K562 (cell line): ENCODE measurements around the gene RBPMS2. TPM values are rescaled to one million over a fixed set of nuclear protein-coding genes. Genes with fewer than 3 reads are reported as not detected.

ENCODE experiments used
- ATAC-seq: fragments of 200-7000 bp; cut with Tn5 transposase; 3 replicates; pipeline ENCODE4 v1.9.1; 2020; ENCODE audit warnings: moderate library complexity
- BruUV-seq: library from RNA; stranded (reverse); fragments of 400-500 nt; replicated peaks from 2 replicates; lab custom pipeline; 2021; lab: Mats Ljungman, UMichigan
- CTCF ChIA-PET: fragments of 300-600 bp; formaldehyde crosslinking; extraction: SDS; loops from one replicate; lab custom pipeline; 2021; ENCODE audit warnings: low intra/inter-chr PET ratio; lab: Yijun Ruan, JAX
- POLR2A ChIA-PET: fragments of 300-600, 350-650 bp; sonication (Branson Sonifier 250); formaldehyde crosslinking; extraction: SDS; loops from one replicate; lab custom pipeline; 2021; ENCODE audit warnings: antibody characterized with exemption, inconsistent platforms; lab: Yijun Ruan, JAX
- DNase-seq, 4 experiments: peaks; one replicate each; pipeline versions ENCODE4 v3.0.0 to v3.0.0-alpha.2; 2011 to 2018; ENCODE audit warnings: low spot score in 3 of 4, mixed read lengths in 3 of 4; ENCODE audit errors: extremely low read depth in 1 of 4
- FAIRE-seq: peaks from 2 replicates; lab custom pipeline; 2011; peaks lifted over from hg19 to GRCh38; lab: Jason Lieb, UNC
- H2AFZ ChIP-seq: 2 replicates; pipeline ENCODE4 v1.6.0; 2011; ENCODE audit warnings: low read depth, low read length, control low read depth, inconsistent platforms
- H3K27ac ChIP-seq: fragments of 200-600 bp; 3 replicates; pipeline ENCODE4 v1.8.0; 2011; ENCODE audit warnings: low read depth, mild to moderate bottlenecking, control low read depth, inconsistent platforms, low read length, moderate library complexity, mixed read lengths; ENCODE audit errors: extremely low read depth
- H3K27me3 ChIP-seq, 2 experiments: fragments of 300-600 bp in 1 of 2; 2 replicates in 1 of 2; 3 replicates in 1 of 2; pipeline versions ENCODE4 v1.6.0 to v1.8.0; 2011; ENCODE audit warnings: inconsistent platforms in 2 of 2, low read length in 2 of 2, mild to moderate bottlenecking in 1 of 2, mixed read lengths in 1 of 2, moderate library complexity in 1 of 2; ENCODE audit not compliant: control insufficient read depth in 2 of 2, insufficient read depth in 2 of 2
- H3K36me3 ChIP-seq: fragments of 300-600 bp; 3 replicates; pipeline ENCODE4 v1.8.0; 2011; ENCODE audit warnings: mild to moderate bottlenecking, low read length, inconsistent platforms; ENCODE audit not compliant: control insufficient read depth, insufficient read depth
- H3K4me1 ChIP-seq, 2 experiments: fragments of 200-600 bp in 1 of 2; replicated peaks in 1 of 2; 2 replicates in 1 of 2; 3 replicates in 1 of 2; pipeline versions ENCODE4 v1.5.1 to v1.8.0; 2011; ENCODE audit warnings: inconsistent platforms in 2 of 2, low read length in 2 of 2, mild to moderate bottlenecking in 1 of 2, mixed read lengths in 1 of 2, moderate library complexity in 1 of 2; ENCODE audit not compliant: control insufficient read depth in 2 of 2, insufficient read depth in 2 of 2
- H3K4me2 ChIP-seq: 2 replicates; pipeline ENCODE4 v1.6.1; 2011; ENCODE audit warnings: low read length, control low read depth, inconsistent platforms, mixed read lengths; ENCODE audit not compliant: insufficient read depth
- H3K4me3 ChIP-seq: fragments of 200-600 bp; sonication (generic), shearing (Covaris generic); 2 replicates; pipeline ENCODE4 v1.5.1; 2016; ENCODE audit warnings: control low read depth, inconsistent platforms
- H3K79me2 ChIP-seq: fragments of 200-600 bp; 3 replicates; pipeline ENCODE4 v1.8.0; 2011; ENCODE audit warnings: low read length, inconsistent platforms; ENCODE audit not compliant: control insufficient read depth, insufficient read depth
- H3K9ac ChIP-seq, 2 experiments: 2 replicates each; pipeline versions ENCODE4 v1.6.0 to v1.6.1; 2011; ENCODE audit warnings: low read depth in 2 of 2, low read length in 2 of 2, control low read depth in 1 of 2, inconsistent platforms in 1 of 2, mild to moderate bottlenecking in 1 of 2, mixed read lengths in 1 of 2; ENCODE audit not compliant: insufficient read depth in 1 of 2
- H3K9me1 ChIP-seq: one replicate; pipeline ENCODE4 v1.6.0; 2011; ENCODE audit warnings: inconsistent platforms, mild to moderate bottlenecking, low read length, moderate library complexity; ENCODE audit not compliant: control insufficient read depth, insufficient read depth
- H3K9me3 ChIP-seq: replicated peaks from 2 replicates; pipeline ENCODE4 v1.5.1; 2011; ENCODE audit warnings: low read depth, low read length, inconsistent platforms; ENCODE audit not compliant: control insufficient read depth, insufficient read depth
- H4K20me1 ChIP-seq: replicated peaks from 2 replicates; pipeline ENCODE4 v1.6.1; 2011; ENCODE audit warnings: low read length, inconsistent platforms, mixed read lengths; ENCODE audit not compliant: control insufficient read depth, insufficient read depth
- WGBS: fragments of 100-300 bp; shearing (Covaris generic); methylation state at CpG from one replicate; pipeline ENCODE4 v1.1.6; 2016; ENCODE audit warnings: low coverage, mixed read lengths; ENCODE audit not compliant: insufficient coverage; ENCODE audit errors: missing lambda C conversion rate; 5-methylcytosine and 5-hydroxymethylcytosine counted together
- in situ Hi-C: fragments of 300-500 bp; cut with MboI; formaldehyde crosslinking; loops from 4 replicates; pipeline ENCODE4 v1.15.0; 2018; ENCODE audit warnings: inconsistent platforms, mixed read lengths
- intact Hi-C: fragments of 100-400 bp; cut with micrococcal nuclease; formaldehyde crosslinking; loops from 2 replicates; pipeline ENCODE4 v1.14.2; 2022
- polyA plus RNA-seq, 8 experiments: library from polyadenylated mRNA; depleted of rRNA in 4 of 8; stranded (reverse) in 5 of 8; unstranded in 3 of 8; fragments of >200 nt; fragmentation: Nextera tagmentation in 2 of 8; fragmentation: Illumina TruSeq in 1 of 8; extraction: Ambion mirVana in 2 of 8; extraction: Trizol in 1 of 8; gene quantifications; 2 replicates each; pipeline versions ENCODE4 v1.2.1 to v1.2.3, GENCODE V29; 2011 to 2014; ENCODE audit warnings: inconsistent platforms in 1 of 8, missing spikeins in 1 of 8
- total RNA-seq, 7 experiments: library from RNA; depleted of rRNA in 6 of 7; stranded (reverse); fragments of >200 nt in 6 of 7; fragmentation: Illumina TruSeq in 2 of 7; extraction: Trizol in 2 of 7; gene quantifications; 2 replicates each; pipeline versions ENCODE4 v1.2.1 to v1.2.3, GENCODE V29; 2011 to 2021; ENCODE audit warnings: low replicate concordance in 1 of 7
- TF ChIP-seq, protein P1 (sequence below), 2 experiments: fragments of 450-650 bp in 1 of 2; sonication (generic) in 1 of 2; formaldehyde crosslinking in 1 of 2; IDR thresholded peaks in 1 of 2; conservative IDR thresholded peaks in 1 of 2; 2 replicates each; pipeline versions ENCODE4 v1.6.1 to v1.8.1; 2016 to 2023; ENCODE audit warnings: mild to moderate bottlenecking in 2 of 2, moderate library complexity in 2 of 2, inconsistent platforms in 1 of 2, missing genetic modification reagents in 1 of 2
- TF ChIP-seq, protein P2 (sequence below): fragments of 450-650 bp; IDR thresholded peaks from 2 replicates; pipeline ENCODE4 v1.6.1; 2016; ENCODE audit warnings: mild to moderate bottlenecking

RBPMS2 gene
- total and polyA plus RNA-seq, 9 of the 15 experiments (the other 6 are each of a cell fraction or from before 2014, with no cell fraction given) = 0.11 to 2.6 (median 0.37) TPM; not detected in 1

DNA sequence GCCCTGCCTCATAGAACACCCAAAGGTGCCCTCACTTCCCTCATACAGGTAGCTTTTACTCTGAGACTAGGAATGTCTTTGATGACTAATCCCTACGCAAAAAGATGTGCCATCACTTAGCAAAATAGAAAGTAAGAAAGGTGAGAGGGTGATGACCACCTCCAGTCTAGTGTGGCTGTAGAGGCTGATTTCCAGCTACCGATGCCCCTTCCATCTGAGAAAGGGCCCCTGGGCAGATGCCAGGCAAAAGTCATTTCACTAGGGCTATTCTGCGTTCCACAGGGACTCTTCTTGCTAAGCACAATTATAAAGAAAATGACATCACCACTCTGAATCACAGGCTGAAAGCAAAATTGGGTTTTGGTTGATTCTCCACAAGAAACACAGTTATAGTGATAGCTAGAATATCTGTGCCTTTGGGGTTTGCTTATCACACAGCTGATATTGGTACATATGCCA is 77.4 kb downstream of the RBPMS2 start:
- FAIRE-seq (no peak), ATAC-seq (no peak), DNase-seq (no peak)
- Histone ChIP-seq H3K4me2 (no peak overlapping the region), H3K79me2 (peaks cover 50% of the 10 kb centered on the region), H3K27me3 (no peaks in the 10 kb centered on the region), H3K9me1 (peaks cover 5% of the 10 kb centered on the region), H3K27ac (no peak overlapping the region), H3K36me3 (peaks cover 14% of the 10 kb centered on the region; the same call in 2 of the 3 replicates), H3K4me3 (no peak overlapping the region), H3K9ac (no peak overlapping the region), H2AFZ (no peak overlapping the region), H3K9me3 (no peaks in the 10 kb centered on the region), H4K20me1 (peaks cover 26% of the 10 kb centered on the region), H3K4me1 (peaks cover 17 to 50% of the 10 kb centered on the region in 2 experiments)
- ChIA-PET POLR2A (interaction anchor here (0.6 to 1.0 kb wide), 3 partner anchors 11 to 22 kb away, joined by 3 to 4 read pairs (median 3); no protein-coding TSS in a partner anchor), CTCF (no interaction called here)
- intact Hi-C loops (no loop called here), in situ Hi-C loops (no loop called here)
- TF ChIP-seq, protein P1, sequence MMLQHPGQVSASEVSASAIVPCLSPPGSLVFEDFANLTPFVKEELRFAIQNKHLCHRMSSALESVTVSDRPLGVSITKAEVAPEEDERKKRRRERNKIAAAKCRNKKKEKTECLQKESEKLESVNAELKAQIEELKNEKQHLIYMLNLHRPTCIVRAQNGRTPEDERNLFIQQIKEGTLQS (IDR thresholded peaks at IDR 0.05) = peak; percentile 65
- TF ChIP-seq, protein P1 (CRISPR knock-in tag; conservative IDR thresholded peaks at IDR 0.05) = no peak
- TF ChIP-seq, protein P2, sequence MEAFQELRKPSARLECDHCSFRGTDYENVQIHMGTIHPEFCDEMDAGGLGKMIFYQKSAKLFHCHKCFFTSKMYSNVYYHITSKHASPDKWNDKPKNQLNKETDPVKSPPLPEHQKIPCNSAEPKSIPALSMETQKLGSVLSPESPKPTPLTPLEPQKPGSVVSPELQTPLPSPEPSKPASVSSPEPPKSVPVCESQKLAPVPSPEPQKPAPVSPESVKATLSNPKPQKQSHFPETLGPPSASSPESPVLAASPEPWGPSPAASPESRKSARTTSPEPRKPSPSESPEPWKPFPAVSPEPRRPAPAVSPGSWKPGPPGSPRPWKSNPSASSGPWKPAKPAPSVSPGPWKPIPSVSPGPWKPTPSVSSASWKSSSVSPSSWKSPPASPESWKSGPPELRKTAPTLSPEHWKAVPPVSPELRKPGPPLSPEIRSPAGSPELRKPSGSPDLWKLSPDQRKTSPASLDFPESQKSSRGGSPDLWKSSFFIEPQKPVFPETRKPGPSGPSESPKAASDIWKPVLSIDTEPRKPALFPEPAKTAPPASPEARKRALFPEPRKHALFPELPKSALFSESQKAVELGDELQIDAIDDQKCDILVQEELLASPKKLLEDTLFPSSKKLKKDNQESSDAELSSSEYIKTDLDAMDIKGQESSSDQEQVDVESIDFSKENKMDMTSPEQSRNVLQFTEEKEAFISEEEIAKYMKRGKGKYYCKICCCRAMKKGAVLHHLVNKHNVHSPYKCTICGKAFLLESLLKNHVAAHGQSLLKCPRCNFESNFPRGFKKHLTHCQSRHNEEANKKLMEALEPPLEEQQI = no peak
- 67% methylated on average over 3 of the region's 3 CpGs for WGBS
- BruUV-seq = no TSS peak
